A549 treated with AZD9567 at 1 μM for 4 hours (cell line): ENCODE results near the gene ZNF367. TPM values are rescaled to one million over a fixed set of nuclear protein-coding genes. Genes with fewer than 3 reads are reported as not detected.

Experiments
- total RNA-seq: library from RNA; stranded (reverse); fragments of 200-300 nt; extraction: Qiagen RNA extraction; gene quantifications from 5 replicates; pipeline ENCODE4 v1.2.3, GENCODE V29; 2022; ENCODE audit not compliant: insufficient read depth

ZNF367 gene
- 5.2 to 6.8 TPM (median 5.6 TPM) in 5 replicates for total RNA-seq

DNA sequence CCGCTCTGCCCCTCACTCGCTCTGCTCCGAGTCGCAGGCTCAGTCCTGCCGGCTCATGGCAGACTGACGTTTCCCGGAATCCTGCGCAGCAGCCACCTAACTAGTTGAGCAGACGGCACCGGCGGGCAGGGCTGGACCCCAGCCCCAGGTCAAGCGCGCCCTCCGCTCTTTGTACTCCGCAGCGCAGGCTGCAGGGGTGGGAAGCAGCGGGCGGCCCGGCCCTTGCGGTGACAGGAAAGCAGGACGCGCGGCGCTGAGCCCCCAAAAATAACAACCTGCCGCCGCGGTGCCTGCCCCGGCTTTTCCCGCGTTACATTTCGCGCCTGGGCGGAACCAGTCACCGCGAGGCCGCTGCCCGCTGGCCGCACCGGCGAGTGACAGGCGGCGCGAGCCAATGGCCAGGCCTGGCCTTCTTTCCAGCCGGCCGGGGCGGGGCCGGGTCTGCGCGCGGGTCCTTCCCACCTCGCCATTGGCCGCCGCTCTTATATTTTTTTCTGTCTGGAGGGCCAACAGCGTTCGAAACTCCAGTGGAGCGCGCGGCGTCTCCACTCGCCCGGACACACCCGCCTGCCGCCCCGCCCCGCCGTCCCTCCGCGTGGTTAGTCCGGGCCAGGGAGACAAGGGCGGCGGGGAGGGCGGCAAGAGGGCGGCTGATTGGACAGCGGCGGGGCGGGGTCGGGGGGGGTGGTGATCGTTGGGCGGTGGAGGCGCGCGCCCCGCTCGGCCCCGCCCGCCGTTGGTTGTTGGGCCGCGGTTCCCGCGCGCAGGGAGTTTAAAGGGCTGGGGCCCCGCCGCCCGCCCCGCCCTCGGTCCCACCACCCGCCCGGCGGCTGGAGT, at the start of gene ZNF367:
Gene ZNF367, minus strand, starts transcription at position 288 of the 837 bp plus-strand sequence. CDS start 338 bp downstream, outside the sequence.

DNA sequence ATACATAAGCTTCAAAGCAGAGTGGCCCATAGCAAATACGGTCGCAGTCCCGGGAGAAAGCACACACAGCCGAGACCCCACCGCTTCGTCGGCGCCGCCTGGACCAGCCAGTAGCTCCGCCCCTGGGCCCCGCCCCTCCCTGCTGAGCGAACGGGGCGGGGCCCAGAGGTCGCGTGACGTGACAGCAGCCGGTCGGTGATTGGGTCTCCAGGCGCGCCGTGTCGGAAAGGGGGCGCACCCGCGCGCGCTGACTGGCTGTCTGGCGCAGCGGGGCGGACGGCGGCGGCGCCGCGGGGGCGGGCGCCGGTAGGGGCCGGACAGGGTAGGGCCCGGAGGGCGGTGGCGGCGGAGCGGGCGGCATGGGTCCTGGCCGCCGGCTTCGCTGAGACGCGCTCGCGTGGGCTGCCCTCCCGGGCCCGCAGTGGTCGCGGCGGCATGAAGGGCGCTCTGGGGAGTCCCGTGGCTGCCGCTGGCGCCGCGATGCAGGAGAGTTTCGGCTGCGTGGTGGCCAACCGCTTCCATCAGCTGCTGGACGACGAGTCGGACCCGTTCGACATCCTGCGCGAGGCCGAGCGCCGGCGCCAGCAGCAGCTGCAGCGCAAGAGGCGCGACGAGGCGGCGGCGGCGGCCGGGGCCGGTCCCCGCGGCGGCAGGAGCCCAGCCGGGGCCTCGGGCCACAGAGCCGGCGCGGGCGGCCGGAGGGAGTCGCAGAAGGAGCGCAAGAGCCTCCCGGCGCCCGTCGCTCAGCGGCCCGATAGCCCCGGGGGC, 31.9 kb upstream of the ZNF367 start, which contains the start of gene HABP4:
Gene HABP4, plus strand, starts transcription at position 325 of the 768 bp plus-strand sequence. Its CDS starts 111 bp downstream, at position 436.

DNA sequence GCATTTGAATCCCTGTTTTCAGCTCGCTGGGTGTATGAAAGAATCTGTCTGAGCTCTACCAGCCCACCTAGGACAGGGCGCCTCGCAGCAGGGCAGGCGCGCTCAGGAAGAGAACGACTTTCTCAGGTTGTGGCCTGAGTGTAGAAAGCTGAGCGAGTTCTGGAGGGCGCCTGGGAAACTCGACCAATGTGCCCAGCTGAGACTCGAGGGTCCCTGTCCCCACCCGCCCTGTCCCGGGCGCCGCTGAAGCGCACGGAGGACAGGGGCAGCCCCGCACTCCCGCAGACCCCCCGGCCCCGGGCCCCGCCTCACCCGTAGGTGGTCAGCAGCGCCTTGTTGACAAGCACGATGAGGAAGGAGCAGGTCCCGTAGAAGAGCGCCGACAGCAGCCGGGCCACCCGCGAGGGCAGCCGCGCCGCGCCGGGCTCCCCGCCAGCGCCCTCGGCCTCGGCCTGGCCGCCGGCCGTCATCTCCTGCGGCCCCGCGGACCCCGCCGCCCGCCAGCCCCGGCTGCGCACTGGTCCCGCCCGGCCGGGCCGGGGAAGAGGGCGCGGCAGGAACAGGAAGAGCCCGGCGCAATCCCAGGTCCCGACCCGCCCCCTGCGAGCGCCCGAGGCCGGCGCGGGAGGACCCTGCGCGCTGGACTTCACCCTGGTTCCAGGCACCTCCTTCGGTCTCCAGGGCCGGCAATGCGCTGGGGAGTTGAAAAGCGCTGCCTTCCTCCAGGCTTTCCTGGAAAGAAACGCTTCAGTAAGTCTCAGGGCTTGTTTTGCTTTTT, 34.8 kb downstream of the ZNF367 start, which contains the start of gene SLC35D2:
Gene SLC35D2, minus strand, starts transcription at position 547 of the 778 bp plus-strand sequence. Its CDS starts 77 bp downstream, at position 470.

Other genes starting within 250 kb of the ZNF367 start
- gene HSD17B3, start 116.2 kb downstream of the ZNF367 start, total RNA-seq, result 0.18 to 0.26 TPM in 2 of 5 replicates, not detected in the others
- gene SLC35D2, start 34.7 kb downstream of the ZNF367 start, total RNA-seq, result 14.9 to 19.5 TPM (median 19.1 TPM) in 5 replicates
- 15.0 to 18.1 TPM (median 16.9 TPM) in 5 replicates for gene HABP4, start 31.8 kb upstream of the ZNF367 start, total RNA-seq
- gene CDC14B, start 201.5 kb upstream of the ZNF367 start, total RNA-seq, result 8.6 to 15.1 TPM (median 10.6 TPM) in 5 replicates
- 14.0 to 17.7 TPM (median 17.0 TPM) in 5 replicates for gene PRXL2C, start 236.9 kb upstream of the ZNF367 start, total RNA-seq